H1 (cell line): ENCODE results near the gene OSCP1. TPM values are rescaled to one million over a fixed set of nuclear protein-coding genes. Genes with fewer than 3 reads are reported as not detected.

Experiments used
- CTCF ChIA-PET: fragments of 300-600 bp; sonication (Branson Sonifier 250); formaldehyde crosslinking; loops from one replicate; lab custom pipeline; 2021; ENCODE audit not compliant: partially characterized antibody; lab: Charles Lee
- POLR2A ChIA-PET: fragments of 300-600 bp; sonication (Branson Sonifier 250); formaldehyde crosslinking; loops from one replicate; lab custom pipeline; 2021; ENCODE audit warnings: inconsistent platforms; ENCODE audit not compliant: partially characterized antibody; lab: Charles Lee
- DNase-seq, 2 experiments: peaks; one replicate each; pipeline versions ENCODE4 v3.0.0 to v3.0.0-alpha.2; 2010 to 2022; ENCODE audit warnings: low spot score in 2 of 2, low read depth in 1 of 2, mixed read lengths in 1 of 2
- FAIRE-seq: peaks from 2 replicates; lab custom pipeline; 2011; peaks lifted over from hg19 to GRCh38; lab: Jason Lieb, UNC
- H2AFZ ChIP-seq: 2 replicates; pipeline ENCODE4 v1.8.1; 2012; ENCODE audit warnings: low read length, inconsistent platforms
- H2AK5ac ChIP-seq: 2 replicates; pipeline ENCODE4 v1.6.1; 2013; ENCODE audit warnings: low read depth, low read length
- H2BK120ac ChIP-seq: replicated peaks from 2 replicates; pipeline ENCODE3; 2013; ENCODE audit warnings: low read depth, low read length, inconsistent platforms
- H2BK12ac ChIP-seq: 2 replicates; pipeline ENCODE4 v1.6.1; 2013; ENCODE audit warnings: low read depth, low read length
- H2BK15ac ChIP-seq: 2 replicates; pipeline ENCODE4 v1.6.1; 2013; ENCODE audit warnings: low read length
- H2BK20ac ChIP-seq: 2 replicates; pipeline ENCODE4 v1.6.1; 2013; ENCODE audit warnings: low read length
- H2BK5ac ChIP-seq: 2 replicates; pipeline ENCODE4 v1.6.1; 2013; ENCODE audit warnings: low read depth, low read length
- H3K14ac ChIP-seq: 2 replicates; pipeline ENCODE4 v1.6.1; 2013; ENCODE audit warnings: inconsistent platforms; ENCODE audit not compliant: insufficient read length
- H3K18ac ChIP-seq: 2 replicates; pipeline ENCODE4 v1.6.1; 2013; ENCODE audit warnings: low read length; ENCODE audit errors: extremely low read depth
- H3K23ac ChIP-seq: 2 replicates; pipeline ENCODE4 v1.6.1; 2013; ENCODE audit warnings: inconsistent platforms; ENCODE audit not compliant: insufficient read length
- H3K23me2 ChIP-seq: 2 replicates; pipeline ENCODE4 v1.6.1; 2013; ENCODE audit warnings: low read depth, low read length
- H3K27ac ChIP-seq: 2 replicates; pipeline ENCODE4 v1.6.1; 2011; ENCODE audit warnings: low read depth, low read length, inconsistent platforms
- H3K27me3 ChIP-seq, 4 experiments: replicated peaks in 1 of 4; 1 replicate in 1 of 4; 2 replicates in 3 of 4; pipeline versions ENCODE4 v1.6.1 to v1.8.1; 2011 to 2013; ENCODE audit warnings: low read length in 3 of 4, mild to moderate bottlenecking in 3 of 4, inconsistent platforms in 2 of 4, mixed read lengths in 2 of 4, moderate library complexity in 1 of 4; ENCODE audit not compliant: control insufficient read depth in 3 of 4, insufficient read depth in 3 of 4; ENCODE audit errors: extremely low read depth in 1 of 4
- H3K36me3 ChIP-seq, 4 experiments: 2 replicates each; pipeline versions ENCODE4 v1.6.1 to v1.8.1; 2011 to 2013; ENCODE audit warnings: mild to moderate bottlenecking in 4 of 4, low read length in 3 of 4, moderate library complexity in 2 of 4, control low read depth in 1 of 4, inconsistent platforms in 1 of 4; ENCODE audit not compliant: insufficient read depth in 4 of 4, control insufficient read depth in 2 of 4
- H3K4ac ChIP-seq: replicated peaks from 2 replicates; pipeline ENCODE3; 2013; ENCODE audit warnings: low read length, low read depth, mixed read lengths, inconsistent platforms; ENCODE audit not compliant: insufficient read length
- H3K4me1 ChIP-seq, 4 experiments: replicated peaks in 1 of 4; 1 replicate in 1 of 4; 2 replicates in 3 of 4; pipeline versions ENCODE4 v1.6.1 to v1.8.1; 2011 to 2013; ENCODE audit warnings: low read length in 3 of 4, inconsistent platforms in 2 of 4, mixed read lengths in 1 of 4; ENCODE audit not compliant: insufficient read depth in 4 of 4, control insufficient read depth in 3 of 4
- H3K4me2 ChIP-seq, 2 experiments: 2 replicates each; pipeline versions ENCODE4 v1.6.1 to v1.8.1; 2011 to 2013; ENCODE audit warnings: low read depth in 2 of 2, low read length in 2 of 2, control low read depth in 1 of 2, inconsistent platforms in 1 of 2, mild to moderate bottlenecking in 1 of 2; ENCODE audit not compliant: insufficient read depth in 1 of 2
- H3K4me3 ChIP-seq, 4 experiments: fragments of 200-600, 300-600 bp in 1 of 4; sonication (generic), shearing (Covaris generic), sonication (Bioruptor Twin) in 1 of 4; 2 replicates each; pipeline versions ENCODE4 v1.5.1 to v1.8.1; 2011 to 2016; ENCODE audit warnings: low read length in 4 of 4, low read depth in 3 of 4, control low read depth in 2 of 4, inconsistent platforms in 2 of 4, mild to moderate bottlenecking in 2 of 4, mixed read lengths in 1 of 4, moderate library complexity in 1 of 4; ENCODE audit not compliant: insufficient read depth in 2 of 4; ENCODE audit errors: extremely low read depth in 1 of 4
- H3K56ac ChIP-seq: replicated peaks from 2 replicates; pipeline ENCODE3; 2013; ENCODE audit warnings: low read depth, mild to moderate bottlenecking, mixed read lengths, low read length, inconsistent platforms; ENCODE audit not compliant: insufficient read length
- H3K79me1 ChIP-seq: 2 replicates; pipeline ENCODE4 v1.6.1; 2013; ENCODE audit warnings: low read depth, low read length, control low read depth
- H3K79me2 ChIP-seq, 2 experiments: 2 replicates each; pipeline versions ENCODE4 v1.6.1 to v1.8.1; 2012 to 2013; ENCODE audit warnings: low read length in 2 of 2, mild to moderate bottlenecking in 2 of 2, inconsistent platforms in 1 of 2; ENCODE audit not compliant: insufficient read depth in 2 of 2, control insufficient read depth in 1 of 2
- H3K9ac ChIP-seq, 4 experiments: replicated peaks in 1 of 4; 1 replicate in 1 of 4; 2 replicates in 3 of 4; pipeline versions ENCODE4 v1.6.1 to v1.8.1; 2011 to 2013; ENCODE audit warnings: low read depth in 3 of 4, low read length in 3 of 4, control low read depth in 2 of 4, mild to moderate bottlenecking in 2 of 4, moderate library complexity in 2 of 4, inconsistent platforms in 1 of 4; ENCODE audit errors: extremely low read depth in 1 of 4
- H3K9me3 ChIP-seq, 2 experiments: 2 replicates each; pipeline versions ENCODE4 v1.6.1 to v1.8.1; 2012 to 2013; ENCODE audit warnings: mild to moderate bottlenecking in 2 of 2, moderate library complexity in 2 of 2, control low read depth in 1 of 2, inconsistent platforms in 1 of 2, low read depth in 1 of 2, low read length in 1 of 2, mixed read lengths in 1 of 2; ENCODE audit not compliant: insufficient read depth in 2 of 2
- H4K20me1 ChIP-seq, 2 experiments: replicated peaks in 1 of 2; 2 replicates each; pipeline versions ENCODE3 to v1.8.1; 2011 to 2013; ENCODE audit warnings: inconsistent platforms in 2 of 2, low read length in 2 of 2, mild to moderate bottlenecking in 1 of 2; ENCODE audit not compliant: insufficient read depth in 2 of 2, control insufficient read depth in 1 of 2
- H4K5ac ChIP-seq: 2 replicates; pipeline ENCODE4 v1.6.1; 2013; ENCODE audit warnings: low read length, low read depth, mixed read lengths, inconsistent platforms; ENCODE audit not compliant: insufficient read length
- H4K8ac ChIP-seq: 2 replicates; pipeline ENCODE4 v1.8.0; 2013; ENCODE audit warnings: mild to moderate bottlenecking, moderate library complexity, low read length, inconsistent platforms; ENCODE audit not compliant: insufficient read depth; ENCODE audit errors: extremely low read depth
- H4K91ac ChIP-seq: replicated peaks from 2 replicates; pipeline ENCODE3; 2013; ENCODE audit warnings: low read length, mixed read lengths, inconsistent platforms; ENCODE audit not compliant: insufficient read length
- BRCA1 ChIP-seq: IDR thresholded peaks from 2 replicates; pipeline ENCODE4 v1.6.1; 2012; ENCODE audit warnings: low read depth, low read length, improper control_type of control experiment
- HDAC6 ChIP-seq: IDR thresholded peaks from one replicate; pipeline ENCODE4 v1.7.1; 2012; ENCODE audit warnings: low read depth, mild to moderate bottlenecking, inconsistent platforms, low read length, moderate library complexity
- KDM1A ChIP-seq: fragments of 200-600, 300-600 bp; sonication (generic); IDR thresholded peaks from 2 replicates; pipeline ENCODE4 v1.7.1; 2016; ENCODE audit warnings: mild to moderate bottlenecking, low read length, borderline replicate concordance
- KDM4A ChIP-seq: IDR thresholded peaks from one replicate; pipeline ENCODE4 v1.7.1; 2012; ENCODE audit warnings: low read depth, mild to moderate bottlenecking, moderate library complexity, low read length, inconsistent platforms; ENCODE audit not compliant: severe bottlenecking
- NRF1 ChIP-seq: IDR thresholded peaks from 2 replicates; pipeline ENCODE4 v1.6.1; 2011; ENCODE audit warnings: mild to moderate bottlenecking, low read depth, low read length, improper control_type of control experiment
- RBBP5 ChIP-seq: IDR thresholded peaks from 2 replicates; pipeline ENCODE4 v1.7.1; 2012; ENCODE audit warnings: low read depth, mild to moderate bottlenecking, inconsistent platforms, low read length, moderate library complexity, borderline replicate concordance
- RXRA ChIP-seq: IDR thresholded peaks from 2 replicates; pipeline ENCODE4 v1.6.1; 2011; ENCODE audit warnings: low read depth, mild to moderate bottlenecking, low read length, moderate library complexity; ENCODE audit not compliant: insufficient read depth
- SAP30 ChIP-seq: fragments of 300-600 bp; sonication (generic); IDR thresholded peaks from 2 replicates; pipeline ENCODE4 v1.7.1; 2012; ENCODE audit warnings: low read length, moderate library complexity, mild to moderate bottlenecking, inconsistent platforms; ENCODE audit not compliant: insufficient read depth, insufficient replicate concordance
- SIX5 ChIP-seq: IDR thresholded peaks from 2 replicates; pipeline ENCODE4 v1.6.1; 2011; ENCODE audit warnings: mild to moderate bottlenecking, low read depth, low read length
- WGBS, 2 experiments: shearing (Covaris generic) in 1 of 2; methylation state at CpG; one replicate each; pipeline versions ENCODE4 v1.1.6 to v1.1.7; 2013 to 2015; ENCODE audit warnings: low lambda C conversion rate in 2 of 2, mixed read lengths in 2 of 2, inconsistent platforms in 1 of 2, low coverage in 1 of 2, missing lambda C conversion rate in 1 of 2; ENCODE audit not compliant: insufficient replicate concordance in 2 of 2, insufficient coverage in 1 of 2, insufficient read length in 1 of 2; ENCODE audit errors: extremely low coverage in 1 of 2, missing lambda C conversion rate in 1 of 2; 5-methylcytosine and 5-hydroxymethylcytosine counted together
- polyA plus RNA-seq, 7 experiments: library from polyadenylated mRNA; depleted of rRNA in 3 of 7; stranded (reverse) in 5 of 7; unstranded in 2 of 7; fragments of >200 nt in 5 of 7; fragments of 200-250 nt in 2 of 7; gene quantifications; 1 replicate in 5 of 7; 2 replicates in 1 of 7; 4 replicates in 1 of 7; pipeline versions ENCODE4 v1.2.1 to v1.2.3, GENCODE V29; 2011 to 2013; ENCODE audit warnings: missing spikeins in 2 of 7, mixed read lengths in 2 of 7
- total RNA-seq: library from RNA; stranded (reverse); fragmentation: NEBNext Ultra II Directional; extraction: Animal tissue kit (Norgen Biotek cat#: 25700); gene quantifications from 2 replicates; pipeline ENCODE4 v1.2.1, GENCODE V29; 2021
- TF ChIP-seq, protein P1 (sequence below), 3 experiments: IDR thresholded peaks; 1 replicate in 2 of 3; 2 replicates in 1 of 3; pipeline versions ENCODE4 v1.5.1 to v1.6.1; 2011; ENCODE audit warnings: low read length in 3 of 3, mild to moderate bottlenecking in 3 of 3, inconsistent platforms in 2 of 3, low read depth in 1 of 3, moderate library complexity in 1 of 3; ENCODE audit not compliant: insufficient read depth in 1 of 3; ENCODE audit errors: control extremely low read depth in 1 of 3

The OSCP1 gene
- total and polyA plus RNA-seq, 2 of the 8 experiments (the other 6 are each of a cell fraction or from before 2014, with no cell fraction given) = 1.8 to 3.3 TPM

DNA sequence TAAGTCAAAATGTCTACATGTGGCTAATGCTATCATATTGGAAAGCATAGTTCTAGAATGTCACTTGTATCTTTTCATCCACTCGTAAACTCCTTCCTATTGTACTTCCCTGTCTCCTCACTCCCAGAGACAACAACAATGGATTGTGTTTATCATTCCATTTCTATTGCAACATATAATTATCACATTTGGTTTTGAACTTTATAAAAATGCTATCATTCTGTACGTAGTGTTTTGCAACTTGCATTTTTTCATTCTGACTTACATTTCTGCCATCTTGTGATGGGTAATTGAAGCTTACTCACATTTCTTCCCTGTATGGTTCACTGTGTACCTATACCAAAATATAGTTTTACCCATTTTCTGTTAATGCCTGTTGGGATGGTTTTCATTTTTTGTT, 47.0 kb upstream of the OSCP1 start:
- Histone ChIP-seq H3K56ac (no peak overlapping the region), H3K18ac (no peak overlapping the region), H3K79me1 (no peaks in the 10 kb centered on the region), H3K27me3 (no peaks in the 10 kb centered on the region), H3K4me2 (no peak overlapping the region), H2BK20ac (no peak overlapping the region), H2BK5ac (no peak overlapping the region), H3K14ac (no peak overlapping the region), H2AFZ (no peak overlapping the region), H3K4ac (no peak overlapping the region), H2BK15ac (no peak overlapping the region), H3K9ac (no peak overlapping the region), H3K4me3 (no peak overlapping the region), H4K8ac (no peak overlapping the region), H3K4me1 (no peaks in the 10 kb centered on the region), H4K20me1 (no peaks in the 10 kb centered on the region), H3K79me2 (no peaks in the 10 kb centered on the region), H2BK120ac (no peak overlapping the region), H2AK5ac (no peak overlapping the region), H4K91ac (no peak overlapping the region), H3K27ac (no peak overlapping the region), H3K9me3 (no peaks in the 10 kb centered on the region), H3K23me2 (peaks cover 6% of the 10 kb centered on the region; the same call in 1 of the 2 replicates), H4K5ac (no peak overlapping the region), H2BK12ac (no peak overlapping the region), H3K23ac (no peak overlapping the region), H3K36me3 (no peaks in the 10 kb centered on the region)
- 85% methylated on average over 2 of the region's 2 CpGs; no CpG with 5 or more reads in 1 of the 2 experiments for WGBS, 2 experiments
- ChIA-PET POLR2A (interaction anchor here (0.6 kb wide), 2 partner anchors 140 to 369 kb away, joined by 3 read pairs; no protein-coding TSS in a partner anchor), CTCF (interaction anchor here (0.6 to 3.0 kb wide), 4 partner anchors 12 to 810 kb away, joined by 3 to 14 read pairs (median 4); no protein-coding TSS in a partner anchor)
- DNase-seq (no peak), FAIRE-seq (no peak)
- no peak for TF ChIP-seq HDAC6
- TF ChIP-seq SIX5 = no peak
- no peak for TF ChIP-seq BRCA1
- TF ChIP-seq RBBP5 = no peak
- no peak for TF ChIP-seq SAP30
- no peak for TF ChIP-seq NRF1
- no peak for TF ChIP-seq RXRA
- no peak for TF ChIP-seq KDM1A
- TF ChIP-seq, protein P1, sequence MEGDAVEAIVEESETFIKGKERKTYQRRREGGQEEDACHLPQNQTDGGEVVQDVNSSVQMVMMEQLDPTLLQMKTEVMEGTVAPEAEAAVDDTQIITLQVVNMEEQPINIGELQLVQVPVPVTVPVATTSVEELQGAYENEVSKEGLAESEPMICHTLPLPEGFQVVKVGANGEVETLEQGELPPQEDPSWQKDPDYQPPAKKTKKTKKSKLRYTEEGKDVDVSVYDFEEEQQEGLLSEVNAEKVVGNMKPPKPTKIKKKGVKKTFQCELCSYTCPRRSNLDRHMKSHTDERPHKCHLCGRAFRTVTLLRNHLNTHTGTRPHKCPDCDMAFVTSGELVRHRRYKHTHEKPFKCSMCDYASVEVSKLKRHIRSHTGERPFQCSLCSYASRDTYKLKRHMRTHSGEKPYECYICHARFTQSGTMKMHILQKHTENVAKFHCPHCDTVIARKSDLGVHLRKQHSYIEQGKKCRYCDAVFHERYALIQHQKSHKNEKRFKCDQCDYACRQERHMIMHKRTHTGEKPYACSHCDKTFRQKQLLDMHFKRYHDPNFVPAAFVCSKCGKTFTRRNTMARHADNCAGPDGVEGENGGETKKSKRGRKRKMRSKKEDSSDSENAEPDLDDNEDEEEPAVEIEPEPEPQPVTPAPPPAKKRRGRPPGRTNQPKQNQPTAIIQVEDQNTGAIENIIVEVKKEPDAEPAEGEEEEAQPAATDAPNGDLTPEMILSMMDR (IDR thresholded peaks at IDR 0.05; ENCODE audit: control extremely low read depth in 1 of 3, insufficient read depth in 1 of 3, low read depth in 1 of 3, low read length in 3 of 3) = no peak
- TF ChIP-seq KDM4A = no peak
